Measurements from ENCODE around the gene TERT.
A peak's percentile ranks its signal among the peaks of the same experiment; 100 is the strongest.

Gene TERT

DNA sequence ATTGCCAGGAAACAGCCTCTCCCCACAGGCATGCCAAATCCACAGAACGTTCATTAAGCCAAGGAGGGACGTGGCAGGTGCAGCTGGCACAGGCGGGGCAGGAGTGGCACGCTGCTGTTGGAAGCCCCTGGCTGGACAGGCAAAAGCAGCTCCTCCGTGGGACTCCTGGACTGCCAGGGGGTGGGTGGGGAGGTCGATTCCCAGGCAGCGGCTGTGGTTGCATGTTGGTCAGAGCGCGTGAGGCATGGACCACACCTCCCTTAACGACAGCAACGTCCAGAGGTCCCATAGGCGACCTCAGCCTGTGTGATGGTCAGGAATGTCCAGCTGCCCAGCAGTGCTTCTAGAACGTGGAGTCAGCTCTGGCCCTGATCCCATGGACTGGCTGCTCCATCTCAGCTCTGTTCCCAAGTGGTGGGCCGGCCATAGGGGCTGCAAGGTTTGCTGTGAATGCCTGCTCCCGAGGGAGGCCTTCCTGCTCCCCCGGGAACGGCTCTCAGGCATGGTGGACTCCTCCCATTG lies 86.6 kb downstream of the TERT start:
- Histone ChIP-seq H3K36me3 (replicated peaks) (no peaks in the 10 kb centered on the region), H3K27me3 (ENCODE audit: low read depth) (peaks cover 30% of the 10 kb centered on the region), H3K4me3 (no peak overlapping the region), H3K4me1 (no peaks in the 10 kb centered on the region), H3K9me3 (no peaks in the 10 kb centered on the region)
- no peak for DNase-seq (ENCODE audit: low spot score in 2 of 2)
- in situ Hi-C loops (cut with MboI; ENCODE audit: low sequenced_read_pairs): no loop called here

DNA sequence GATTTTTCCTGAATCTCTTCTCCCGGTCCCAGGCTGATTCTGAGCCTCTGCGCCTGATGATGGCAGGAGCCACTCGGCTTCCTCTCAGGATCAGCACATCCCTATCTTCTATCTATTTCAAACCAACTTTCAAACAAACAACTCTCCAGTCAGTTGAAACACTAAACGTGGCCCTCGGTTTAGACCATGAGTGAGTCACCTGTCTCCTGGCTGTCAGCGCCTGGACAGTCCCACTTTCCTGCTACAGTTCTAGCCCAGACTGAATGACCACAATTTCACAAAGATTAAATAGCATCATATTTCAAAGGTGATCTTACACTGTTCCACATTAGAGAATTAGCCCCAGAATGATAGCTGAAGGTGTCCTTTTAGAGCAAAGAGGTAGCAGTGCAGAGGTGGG lies 87.3 kb downstream of the TERT start:
- Histone ChIP-seq H3K27me3 (ENCODE audit: low read depth) (peaks cover 30% of the 10 kb centered on the region), H3K9me3 (no peaks in the 10 kb centered on the region), H3K4me1 (no peaks in the 10 kb centered on the region), H3K36me3 (replicated peaks) (no peaks in the 10 kb centered on the region), H3K4me3 (no peak overlapping the region)
- no peak for DNase-seq (ENCODE audit: low spot score in 2 of 2)
- in situ Hi-C loops (cut with MboI; ENCODE audit: low sequenced_read_pairs): no loop called here

DNA sequence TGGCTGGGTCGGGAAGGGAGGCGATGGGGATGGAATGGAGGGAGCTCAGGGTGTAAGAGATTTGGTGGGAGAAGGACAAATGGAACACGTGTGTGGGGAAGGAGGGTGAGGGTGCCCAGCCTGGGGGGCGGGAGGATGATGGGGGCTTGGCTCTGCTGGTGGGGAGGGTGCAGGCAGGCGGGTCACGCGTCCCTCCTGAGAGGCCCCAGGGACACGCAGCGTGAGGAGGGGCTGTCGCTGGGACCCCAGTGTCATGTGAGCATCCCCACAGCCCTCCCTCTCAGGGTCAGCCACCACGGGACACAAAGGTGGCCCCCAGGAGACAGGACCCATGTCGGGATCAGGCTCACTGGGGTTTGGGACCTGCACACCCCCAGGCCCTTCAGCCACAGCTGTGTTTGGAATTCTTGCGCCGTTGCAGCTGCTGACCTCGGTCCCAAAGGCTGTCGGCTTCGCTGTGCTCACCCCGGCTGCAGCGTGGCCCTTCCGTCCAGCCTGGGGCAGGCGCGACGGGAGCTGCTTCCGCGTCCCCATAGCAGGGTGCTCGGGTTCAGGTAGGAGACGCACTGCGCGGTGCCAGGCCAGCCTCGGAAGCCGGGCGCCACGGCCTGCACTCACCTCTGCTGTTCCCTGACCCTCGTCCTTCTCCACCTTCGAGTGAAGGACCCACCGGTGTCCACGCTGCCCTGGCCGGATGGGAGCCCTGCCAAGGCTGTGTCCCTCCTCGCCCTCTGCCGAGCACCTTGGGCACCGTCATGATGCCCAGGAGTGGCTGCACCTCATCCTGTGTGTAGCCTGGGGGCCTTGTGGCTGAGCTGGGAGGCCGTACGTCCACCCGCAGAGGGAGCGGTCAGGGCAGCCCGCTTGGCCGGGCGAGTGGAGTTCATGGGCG lies 88.1 kb downstream of the TERT start:
- H3K4me1 ChIP-seq: no peaks in the 10 kb centered on the region
- no peaks in the 10 kb centered on the region for H3K36me3 ChIP-seq (replicated peaks)
- DNase-seq (ENCODE audit: low spot score in 2 of 2): no peak
- no peak overlapping the region for H3K4me3 ChIP-seq
- no peaks in the 10 kb centered on the region for H3K9me3 ChIP-seq
- H3K27me3 ChIP-seq (ENCODE audit: low read depth): peaks cover 30% of the 10 kb centered on the region
- in situ Hi-C loops (cut with MboI; ENCODE audit: low sequenced_read_pairs): no loop called here

DNA sequence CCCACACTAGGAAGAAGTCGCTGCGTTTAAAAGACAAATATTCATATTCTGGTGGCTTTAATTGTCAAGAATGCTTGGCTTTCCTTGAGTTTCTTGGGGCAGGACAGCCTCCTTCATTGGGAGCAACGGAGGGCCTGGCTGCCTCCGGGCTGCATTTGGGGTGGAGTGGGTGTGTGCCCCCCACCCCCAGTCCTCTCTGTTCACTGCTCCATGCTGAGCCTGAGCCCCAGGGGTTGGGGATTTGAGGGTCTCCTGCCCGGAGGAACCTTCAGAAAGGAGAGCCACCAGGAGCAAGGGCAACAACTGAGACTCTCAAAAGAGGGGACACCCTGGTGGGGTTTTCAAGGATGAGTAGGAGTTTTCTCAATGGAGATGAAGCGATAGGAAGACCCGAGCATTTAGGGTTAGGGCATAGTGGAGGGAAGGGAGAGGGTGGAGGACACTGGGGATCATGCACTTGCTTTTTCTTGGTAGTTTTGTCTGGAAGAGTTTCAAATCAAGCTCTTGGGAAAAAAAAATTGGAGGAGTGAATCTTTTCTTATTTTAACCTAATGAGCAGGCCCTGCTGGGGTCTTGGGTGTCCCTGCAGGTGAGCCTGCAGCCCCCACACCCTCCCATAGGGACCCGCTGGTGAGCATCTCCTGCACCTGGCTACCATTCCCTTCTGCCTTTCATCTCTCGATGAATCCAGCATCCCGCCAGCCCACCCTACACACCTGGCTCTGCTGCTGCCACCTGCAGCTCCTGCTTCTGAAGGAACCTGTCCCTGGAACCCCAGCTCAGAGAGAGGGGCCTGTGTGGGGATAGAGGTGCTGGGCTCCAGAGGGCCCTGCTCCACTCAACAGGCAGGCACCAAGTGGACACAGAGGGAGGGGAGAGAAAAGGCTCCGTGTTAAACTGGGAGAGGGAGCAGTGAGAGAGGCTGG lies 89.3 kb downstream of the TERT start:
- Histone ChIP-seq H3K27me3 (ENCODE audit: low read depth) (peaks cover 30% of the 10 kb centered on the region), H3K9me3 (no peaks in the 10 kb centered on the region), H3K4me3 (no peak overlapping the region), H3K4me1 (no peaks in the 10 kb centered on the region), H3K36me3 (replicated peaks) (no peaks in the 10 kb centered on the region)
- in situ Hi-C loops (cut with MboI; ENCODE audit: low sequenced_read_pairs): no loop called here
- no peak for DNase-seq (ENCODE audit: low spot score in 2 of 2)

DNA sequence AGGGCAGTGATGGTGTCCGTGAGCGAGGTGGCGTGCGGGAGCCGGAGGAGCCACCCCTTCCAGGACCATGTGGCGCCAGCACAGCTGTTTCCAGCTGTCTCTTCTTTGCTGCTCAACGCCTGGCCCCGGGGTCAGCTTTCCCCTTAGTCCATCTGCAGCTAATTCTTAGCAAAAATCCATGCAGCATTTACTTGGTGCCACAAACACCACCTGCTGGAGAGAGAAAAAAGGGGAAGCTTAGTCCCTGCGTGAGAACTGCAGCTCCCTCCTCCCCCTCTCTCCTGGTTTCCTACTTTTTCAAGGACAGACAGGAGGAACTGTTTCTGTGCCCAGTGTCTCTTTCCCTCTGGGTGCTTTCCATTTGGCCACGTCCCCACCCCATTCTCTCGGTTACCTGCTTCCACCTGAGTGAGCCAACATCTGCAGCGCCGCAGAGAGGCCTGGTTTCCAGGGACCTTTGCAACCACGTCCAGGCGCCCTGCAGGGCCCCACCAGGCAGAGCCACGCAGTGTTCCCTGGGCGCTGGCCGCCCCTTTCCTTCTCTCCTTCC lies 90.1 kb downstream of the TERT start:
- Histone ChIP-seq H3K9me3 (no peaks in the 10 kb centered on the region), H3K36me3 (replicated peaks) (no peaks in the 10 kb centered on the region), H3K27me3 (ENCODE audit: low read depth) (peaks cover 30% of the 10 kb centered on the region), H3K4me3 (no peak overlapping the region), H3K4me1 (no peaks in the 10 kb centered on the region)
- in situ Hi-C loops (cut with MboI; ENCODE audit: low sequenced_read_pairs): no loop called here
- DNase-seq (ENCODE audit: low spot score in 2 of 2): peak; percentile 30 to 32

DNA sequence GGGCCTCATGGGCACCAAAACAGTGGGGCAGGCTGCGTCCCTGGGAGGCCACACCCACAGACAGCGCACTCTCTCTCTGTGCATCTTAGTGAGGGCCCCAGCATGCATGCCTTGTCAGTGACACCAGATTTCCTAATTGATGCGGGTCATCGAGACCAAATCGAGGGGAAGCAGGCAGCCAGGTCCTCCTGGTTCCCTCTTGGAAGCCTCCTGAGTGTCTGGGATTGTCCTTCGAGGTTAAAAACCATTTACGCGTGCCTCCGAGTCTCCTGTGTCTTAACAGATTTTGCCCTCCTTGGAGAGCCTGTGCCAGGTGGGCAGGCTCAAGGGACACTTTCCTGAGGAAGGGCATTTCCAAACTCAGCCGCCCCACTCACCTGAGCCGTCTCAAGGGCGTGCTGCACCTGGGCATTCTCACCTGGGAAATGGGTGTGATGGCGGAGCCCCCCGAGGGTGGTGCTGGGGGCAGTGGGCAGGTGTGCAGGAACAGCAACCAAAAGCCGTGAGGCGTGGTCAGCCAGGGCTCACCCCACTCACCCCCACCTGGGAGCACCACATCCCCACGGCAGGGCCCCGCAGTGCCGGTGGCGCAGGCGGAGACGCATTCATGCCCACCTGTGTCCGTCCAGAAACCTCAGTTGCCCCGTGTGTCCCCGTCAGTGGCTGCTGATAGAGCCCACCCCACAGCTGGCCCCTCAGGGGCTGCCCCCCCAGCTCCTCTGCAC lies 90.7 kb downstream of the TERT start:
- Histone ChIP-seq H3K4me3 (no peak overlapping the region), H3K36me3 (replicated peaks) (no peaks in the 10 kb centered on the region), H3K4me1 (no peaks in the 10 kb centered on the region), H3K27me3 (ENCODE audit: low read depth) (peaks cover 27% of the 10 kb centered on the region), H3K9me3 (no peaks in the 10 kb centered on the region)
- DNase-seq (ENCODE audit: low spot score in 2 of 2): no peak
- in situ Hi-C loops (cut with MboI; ENCODE audit: low sequenced_read_pairs): no loop called here

DNA sequence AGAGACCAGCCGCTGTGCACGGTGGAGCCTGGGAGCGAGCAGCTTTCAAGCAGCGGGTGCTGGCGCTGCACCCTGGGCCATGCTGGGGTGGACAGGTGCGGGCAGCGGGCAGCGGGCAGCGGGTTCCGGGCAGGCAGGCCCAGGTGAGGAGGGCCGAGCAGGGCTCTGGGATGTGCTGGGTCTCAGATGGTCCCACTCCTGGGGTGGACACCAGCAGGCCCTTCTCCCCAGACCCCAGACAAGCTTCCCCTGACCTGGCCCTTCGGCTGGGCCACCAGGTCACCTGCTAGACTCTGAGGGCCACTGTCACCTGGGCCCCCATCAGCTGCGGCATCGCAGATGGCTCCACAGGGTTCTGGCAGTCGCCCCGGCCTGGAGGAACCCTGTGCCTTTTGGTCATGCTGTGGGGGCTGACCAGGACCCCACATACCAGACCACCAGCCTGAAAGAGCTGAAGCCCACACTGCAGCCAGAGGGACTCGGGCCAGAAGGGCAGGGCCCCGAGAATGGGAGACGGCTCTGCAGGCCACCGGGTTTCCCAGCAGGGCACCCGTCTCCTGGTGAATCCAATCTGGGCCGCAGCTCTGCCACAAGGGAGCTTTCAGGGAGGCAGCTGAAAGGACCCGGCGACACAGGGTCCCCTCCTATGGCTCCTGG lies 91.4 kb downstream of the TERT start:
- in situ Hi-C loops (cut with MboI; ENCODE audit: low sequenced_read_pairs): no loop called here
- no peaks in the 10 kb centered on the region for H3K4me1 ChIP-seq
- H3K36me3 ChIP-seq (replicated peaks): no peaks in the 10 kb centered on the region
- no peaks in the 10 kb centered on the region for H3K9me3 ChIP-seq
- no peak overlapping the region for H3K4me3 ChIP-seq
- H3K27me3 ChIP-seq (ENCODE audit: low read depth): peaks cover 29% of the 10 kb centered on the region
- no peak for DNase-seq (ENCODE audit: low spot score in 2 of 2)
